GM21381 (cell line): ENCODE data around the gene TENT5A.

Experiments
- ATAC-seq: cut with Tn5 transposase; IDR thresholded peaks from one replicate; pipeline ENCODE4 v1.9.1; 2021; ENCODE audit warnings: mild to moderate bottlenecking, moderate library complexity; ENCODE audit not compliant: unreplicated experiment

Gene TENT5A

DNA sequence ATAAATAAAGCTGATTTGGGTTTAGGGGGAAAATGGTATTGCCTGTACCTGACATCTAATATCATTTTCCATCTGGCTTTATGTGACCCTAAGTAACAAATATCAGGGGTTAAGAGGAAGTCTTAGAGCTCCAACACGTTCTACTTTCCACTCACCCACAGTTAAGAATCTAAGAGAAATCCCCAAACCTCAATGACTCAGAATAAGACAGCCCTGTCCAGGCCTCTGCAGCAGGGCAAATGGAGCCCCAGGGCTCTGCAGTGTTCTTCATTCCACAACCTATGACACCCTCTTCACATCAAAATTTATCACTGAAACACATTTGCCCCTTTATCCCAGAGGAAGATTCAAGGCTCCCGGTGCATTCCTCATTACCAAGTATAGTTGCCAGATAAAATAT, 20.3 kb upstream of the TENT5A start:
- peak; percentile 100 for ATAC-seq

DNA sequence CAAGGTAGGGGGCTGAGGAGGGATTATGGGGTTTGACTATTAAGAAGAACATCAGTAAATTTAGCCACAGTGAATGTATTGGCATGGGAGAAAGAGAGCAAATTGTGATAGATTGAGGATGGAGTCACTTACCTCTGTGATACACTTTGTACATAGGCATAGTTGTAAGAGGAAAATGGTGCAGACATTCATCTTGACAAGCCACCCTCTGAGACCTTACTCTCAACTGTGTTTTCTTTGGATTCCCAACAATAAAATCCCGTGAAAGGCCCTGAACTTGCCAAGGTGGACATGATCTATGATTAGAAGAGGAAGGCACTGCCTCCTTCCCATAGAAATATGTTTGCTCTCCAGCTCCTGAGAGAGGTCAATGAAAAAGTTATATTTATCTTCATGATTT, 18.6 kb upstream of the TENT5A start:
- ATAC-seq: no peak

DNA sequence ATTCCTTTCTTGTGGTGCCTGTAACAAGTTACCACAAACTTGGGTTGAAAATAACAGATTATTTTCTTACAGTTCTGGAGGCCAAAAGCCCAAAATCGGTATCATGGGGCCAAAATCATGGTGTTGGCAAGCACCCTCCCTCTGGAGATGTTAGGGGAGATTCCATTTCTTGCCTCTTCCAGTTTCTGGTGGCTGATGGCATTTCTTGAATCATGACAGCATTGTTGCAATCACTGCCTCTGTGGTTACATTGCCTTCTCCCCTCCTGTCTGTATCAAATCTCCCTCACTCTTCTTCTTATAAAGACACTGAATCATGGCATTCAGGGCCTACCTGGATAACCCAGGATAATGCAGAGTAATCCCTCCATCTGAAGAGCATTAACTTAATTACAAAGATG, 17.9 kb upstream of the TENT5A start:
- no peak for ATAC-seq

DNA sequence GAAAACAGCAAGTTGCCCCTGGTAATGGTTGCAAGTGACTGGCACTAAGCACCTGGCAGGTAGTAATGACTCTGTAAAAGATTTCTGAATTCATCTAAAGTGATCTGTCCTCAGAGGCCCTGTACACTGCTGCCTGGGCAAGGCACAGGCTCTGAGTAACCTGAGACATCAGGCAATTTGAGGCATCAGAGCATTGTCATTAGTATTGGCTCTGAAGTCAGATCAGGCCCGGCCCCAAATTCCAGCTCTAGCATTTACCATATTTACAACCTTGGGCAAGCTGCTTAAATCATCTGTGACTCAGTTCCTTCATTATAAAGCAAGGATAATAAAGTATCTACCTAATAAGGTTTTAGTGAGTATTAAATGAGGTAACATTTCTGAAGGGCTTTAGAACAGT, 17.3 kb upstream of the TENT5A start:
- ATAC-seq: no peak

DNA sequence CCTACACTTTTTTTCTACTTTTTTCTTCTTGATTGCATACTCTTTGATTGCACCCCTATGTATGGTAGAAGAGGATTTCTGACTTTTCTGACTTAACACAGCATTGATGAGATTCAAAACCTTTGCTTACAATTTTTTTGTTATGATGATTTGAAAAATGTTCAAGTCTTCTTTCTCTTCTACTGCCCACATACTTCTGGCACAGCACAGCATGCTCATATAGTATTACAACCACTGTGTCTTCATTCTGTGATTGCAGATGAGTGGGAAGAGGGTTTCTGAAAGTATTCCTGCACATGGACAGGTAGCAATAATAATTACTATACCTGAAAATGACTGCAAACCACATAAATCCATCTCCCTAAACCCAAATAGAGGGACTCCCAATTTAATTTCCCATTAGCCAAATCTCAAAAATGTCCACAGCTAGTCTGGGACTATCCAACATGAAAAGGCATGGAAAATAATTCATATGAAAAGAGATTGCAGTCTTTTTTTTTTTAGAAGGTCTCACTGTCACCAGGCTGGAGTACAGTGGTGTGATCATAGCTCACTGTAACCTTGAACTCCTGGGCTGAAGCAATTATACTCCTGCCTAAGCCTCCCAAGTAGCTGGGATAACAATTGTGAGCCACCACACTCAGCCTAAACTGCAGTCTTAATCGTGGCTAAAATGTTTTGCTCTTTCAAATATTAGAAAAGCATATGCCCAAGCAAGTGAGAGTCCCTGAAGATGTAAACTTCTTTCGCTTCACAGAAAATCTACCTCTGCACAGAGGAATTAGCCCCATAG, 15.9 kb upstream of the TENT5A start:
- ATAC-seq: no peak

DNA sequence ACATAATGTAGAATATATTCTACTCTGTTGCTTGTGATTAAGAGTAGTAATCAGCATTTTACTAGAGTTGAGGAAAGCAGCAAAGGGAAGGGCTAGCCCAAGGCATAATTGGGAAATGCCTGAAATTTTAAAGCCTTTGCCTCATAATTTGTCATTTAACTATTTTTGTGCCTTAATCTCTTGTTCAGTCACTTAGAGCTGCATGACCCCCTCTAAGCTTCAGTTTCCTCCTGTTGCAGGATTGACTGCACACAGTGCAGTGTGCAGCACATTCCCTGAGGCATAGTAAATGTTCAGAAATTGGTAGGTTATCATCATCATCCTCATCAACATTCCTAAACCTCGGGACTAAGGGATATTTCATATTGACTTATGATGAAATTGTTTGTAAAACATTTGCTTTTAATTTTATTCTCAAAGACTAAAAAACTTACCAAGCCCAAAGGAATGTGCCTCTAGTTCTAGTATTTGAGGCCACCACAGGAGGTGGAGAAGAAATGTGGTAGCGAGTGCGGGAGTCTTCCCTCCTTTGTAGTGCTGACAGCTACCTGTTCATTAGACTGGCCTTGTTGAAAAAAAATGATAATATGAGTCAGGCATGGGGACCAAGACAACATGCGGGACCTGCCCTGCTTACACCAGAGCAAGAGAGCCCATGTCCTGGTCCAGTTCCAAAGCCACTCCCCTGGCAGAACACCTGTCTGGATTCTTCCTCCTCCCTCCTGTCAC, 14.8 kb upstream of the TENT5A start:
- ATAC-seq: no peak

DNA sequence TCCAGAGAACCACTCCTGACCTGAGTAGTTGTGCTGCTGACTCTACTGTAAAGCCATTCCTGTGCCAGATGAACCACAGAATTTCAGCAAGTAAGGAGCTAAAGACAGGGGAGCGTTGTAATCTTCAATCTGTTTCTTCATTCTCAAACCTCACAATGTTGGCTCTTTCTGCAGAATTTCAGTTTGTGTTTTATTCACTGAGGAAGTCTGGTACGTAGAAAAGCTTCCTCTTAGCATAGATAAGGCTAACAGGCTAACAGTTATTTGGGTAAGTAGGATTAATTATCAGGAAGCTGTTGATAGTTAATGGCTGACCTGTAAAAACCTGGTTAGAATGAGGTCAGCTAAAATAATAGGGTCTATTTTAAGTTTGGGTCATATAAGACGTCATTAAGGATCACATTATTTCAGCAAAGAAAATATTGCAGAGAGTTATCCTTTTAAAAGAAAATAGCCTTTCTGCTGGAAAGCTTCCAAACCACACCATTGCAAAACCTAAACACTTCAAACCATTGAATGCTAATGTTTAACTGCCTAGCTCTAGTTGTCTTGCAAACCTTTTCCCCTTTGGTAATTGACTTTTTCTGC, 14.1 kb upstream of the TENT5A start:
- ATAC-seq: peak; percentile 72

DNA sequence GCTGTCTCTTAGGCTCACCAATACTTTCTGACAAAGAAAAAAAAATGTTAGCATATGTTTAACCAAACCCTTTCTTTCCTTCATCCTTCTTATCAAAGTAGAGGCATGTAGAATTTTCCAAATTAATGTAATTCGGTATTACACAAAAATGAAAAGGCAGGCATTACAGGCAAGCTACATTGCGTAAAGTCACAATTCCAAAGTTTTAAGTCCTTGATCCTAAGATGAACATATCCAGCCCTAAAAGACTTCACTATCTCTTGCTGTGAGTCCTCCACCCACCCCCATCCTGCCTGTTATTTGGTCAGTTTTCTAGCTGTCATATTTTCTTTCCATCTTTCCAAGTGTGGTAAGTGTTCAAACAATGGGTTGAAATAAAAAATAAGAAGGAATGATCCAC, 12.1 kb upstream of the TENT5A start:
- no peak for ATAC-seq

DNA sequence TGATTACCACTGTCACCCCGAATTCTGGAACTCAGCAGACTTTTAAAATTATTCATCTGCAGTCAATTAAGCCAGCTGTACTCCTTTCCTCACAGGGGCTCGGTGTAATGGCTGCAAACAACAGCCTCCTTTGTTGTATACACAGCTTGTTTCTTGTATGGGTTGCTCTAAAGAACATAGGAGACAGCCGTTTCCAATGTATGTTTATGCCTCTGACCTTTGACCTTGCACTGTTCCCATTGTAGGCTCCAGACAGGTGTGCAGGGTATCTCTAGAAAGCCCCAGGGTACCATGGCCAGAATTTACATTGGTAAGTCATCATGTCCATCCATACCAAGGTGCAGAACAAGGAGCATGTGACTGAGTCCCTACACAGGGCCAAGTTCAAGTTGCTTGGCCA, 11.5 kb upstream of the TENT5A start:
- ATAC-seq: no peak

DNA sequence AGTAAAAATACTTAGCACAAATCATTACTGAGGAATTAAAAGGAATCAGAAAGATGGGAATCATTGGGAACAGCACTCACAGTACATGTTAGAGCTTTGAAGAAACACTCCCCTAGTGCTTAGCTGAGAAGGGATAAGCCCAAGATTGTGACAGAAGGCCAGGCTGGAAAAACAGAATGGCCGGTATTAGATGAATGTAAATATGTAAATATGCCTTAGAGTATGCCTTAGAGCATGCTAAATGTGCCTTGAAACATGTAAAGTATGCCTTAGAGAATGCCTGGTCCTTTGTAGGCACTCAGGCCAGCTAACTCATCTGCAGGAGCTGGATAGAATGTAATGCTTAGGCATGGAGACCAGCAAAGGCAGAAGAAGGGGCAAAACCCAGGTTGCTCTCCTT, 10.6 kb upstream of the TENT5A start:
- ATAC-seq: no peak

DNA sequence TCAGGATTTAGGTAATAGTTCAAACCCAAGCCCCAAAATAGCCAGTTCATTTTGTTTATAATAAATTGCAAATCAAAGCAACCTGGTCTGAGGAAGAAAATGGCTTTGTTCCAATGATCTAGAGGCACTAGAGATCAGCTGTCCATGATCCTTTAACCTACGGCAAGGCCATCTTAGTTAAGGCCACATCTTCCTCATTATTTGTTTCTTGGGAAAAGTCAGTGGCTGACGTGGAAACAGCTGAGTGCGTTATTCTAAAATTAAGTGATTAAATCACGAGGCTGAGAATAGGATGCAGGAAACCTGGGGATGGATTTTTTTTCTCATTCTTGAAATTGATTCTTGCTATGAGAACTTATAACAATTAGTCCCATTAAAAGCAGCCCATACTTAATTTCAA, 10.1 kb upstream of the TENT5A start:
- ATAC-seq: no peak

DNA sequence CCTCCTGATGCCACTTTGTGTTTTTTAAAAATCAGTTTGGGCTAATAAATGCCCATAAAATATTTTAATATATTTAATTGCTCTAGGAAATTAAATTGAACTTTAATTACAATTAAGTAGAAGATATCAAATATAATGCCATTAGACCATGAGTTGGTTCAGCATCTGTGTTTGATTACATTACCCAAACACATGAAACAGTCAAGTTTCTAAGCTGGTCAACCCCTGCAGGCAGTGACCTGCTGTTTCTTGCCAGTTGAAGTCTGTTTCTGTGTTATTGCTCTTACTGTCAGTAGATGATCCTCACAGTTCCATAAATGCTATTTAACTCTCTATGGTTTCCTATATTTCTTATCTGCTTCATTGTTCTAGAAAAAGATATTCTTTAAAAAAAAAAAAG, 9.7 kb upstream of the TENT5A start:
- no peak for ATAC-seq

DNA sequence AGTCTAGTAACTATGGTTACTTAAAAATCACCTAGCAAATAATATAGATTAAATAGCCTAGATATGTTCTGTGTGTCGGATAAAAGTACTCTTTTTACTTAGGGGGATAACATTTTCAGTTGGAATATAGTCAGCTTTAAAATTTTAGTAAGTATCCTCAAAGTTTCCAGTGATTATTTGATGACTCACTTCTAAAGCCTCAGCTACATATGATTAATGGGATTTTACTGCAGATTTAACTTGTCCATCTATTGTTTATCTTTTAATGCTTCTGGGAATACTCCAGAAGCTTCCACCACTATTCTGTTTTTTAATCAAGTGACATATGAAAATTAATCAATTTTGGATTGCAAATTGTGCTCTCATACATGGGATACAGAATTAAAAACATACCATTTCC, 8.7 kb upstream of the TENT5A start:
- no peak for ATAC-seq

DNA sequence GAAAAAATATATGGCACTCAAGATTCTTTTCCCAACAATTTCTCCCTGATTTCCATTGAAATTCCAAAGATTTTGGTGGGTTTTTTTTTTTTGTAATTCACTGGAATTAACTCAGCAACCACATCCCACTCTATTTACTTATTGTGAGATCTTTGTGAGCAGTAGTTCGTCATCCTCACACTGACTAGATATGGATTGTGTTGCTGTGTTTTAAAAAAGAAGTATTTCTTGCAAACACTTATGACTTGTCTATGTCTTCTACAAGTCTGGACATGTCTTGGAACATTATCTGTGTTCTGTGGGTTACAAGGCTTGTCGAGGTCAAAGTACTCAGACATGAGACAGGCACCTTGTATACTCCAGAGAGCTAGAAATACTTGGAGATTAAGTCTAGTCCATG, 7.3 kb upstream of the TENT5A start:
- no peak for ATAC-seq

DNA sequence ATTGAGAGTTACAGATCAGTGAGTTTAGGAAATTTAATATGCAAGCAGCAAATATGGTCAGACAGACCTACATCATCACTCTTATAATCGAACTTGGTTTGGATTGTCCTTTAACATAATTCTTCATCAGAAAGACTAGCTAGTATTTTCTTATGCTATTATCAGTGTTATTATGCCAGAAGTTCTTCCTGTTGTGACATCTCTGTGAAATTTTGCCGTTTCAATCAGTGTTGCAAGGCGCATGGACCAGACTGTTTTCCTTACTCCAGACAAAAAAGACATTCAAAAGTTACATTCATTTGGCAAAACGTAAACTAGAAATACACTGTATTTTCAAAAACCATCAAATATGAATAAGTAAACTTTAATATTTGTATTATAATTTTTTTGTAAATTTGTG, 5.7 kb upstream of the TENT5A start:
- ATAC-seq: no peak

DNA sequence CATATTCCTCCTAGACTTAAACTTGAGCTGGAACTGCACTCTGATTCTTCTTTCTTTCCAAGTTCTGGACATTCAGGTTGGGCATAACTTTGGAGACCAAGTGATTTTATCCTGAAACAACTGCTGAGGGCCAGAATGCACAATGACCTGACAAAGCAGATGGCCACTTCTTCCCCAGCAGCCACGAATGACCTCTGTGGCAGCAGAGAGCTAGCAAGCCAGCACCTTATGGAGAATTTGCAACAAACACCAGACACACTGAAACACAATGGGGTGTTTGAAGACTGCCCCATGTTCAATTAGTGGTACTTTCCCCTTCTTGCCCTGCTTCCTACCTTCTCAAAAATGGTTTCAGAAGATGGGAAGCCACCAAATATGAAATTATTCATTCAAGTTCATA, 4.2 kb upstream of the TENT5A start:
- no peak for ATAC-seq

DNA sequence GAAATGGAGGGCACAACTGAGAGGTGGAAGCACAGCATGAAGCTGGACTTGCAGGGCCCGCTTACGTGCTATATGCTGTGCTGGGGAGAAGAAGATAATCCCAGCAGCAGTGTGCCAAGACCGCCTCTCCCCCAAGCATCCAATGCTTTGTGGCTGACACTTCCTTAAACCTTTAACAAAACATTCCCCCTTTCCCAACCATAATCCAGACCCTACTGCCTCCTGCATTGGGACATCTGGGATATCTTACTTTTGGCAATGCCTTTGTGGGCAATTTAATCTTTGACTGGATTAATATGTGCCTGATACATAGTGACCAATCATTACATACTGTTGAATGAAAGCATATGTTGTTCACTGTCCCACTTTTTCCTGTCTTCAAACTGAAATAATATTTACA, 3.1 kb upstream of the TENT5A start:
- no peak for ATAC-seq

DNA sequence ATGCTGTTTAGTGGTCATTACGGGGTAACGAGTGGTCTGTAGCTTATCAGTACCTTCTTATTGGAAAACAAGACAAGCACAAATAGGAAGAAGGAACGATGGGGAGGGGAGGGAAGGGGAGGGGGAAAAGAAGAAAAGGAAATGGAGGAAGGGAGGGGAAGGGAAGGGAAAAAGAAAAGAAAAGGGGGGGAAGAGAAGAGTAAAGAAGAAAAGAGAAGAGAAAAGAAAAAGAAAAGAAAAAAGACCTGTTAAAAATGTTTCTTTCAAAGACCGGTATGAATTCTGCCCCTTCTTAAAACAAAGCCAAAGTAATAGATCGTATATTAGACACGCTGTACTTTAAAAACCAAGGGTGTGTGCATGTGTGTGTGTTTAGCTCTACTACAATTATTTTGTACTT, 2.4 kb upstream of the TENT5A start:
- no peak for ATAC-seq

DNA sequence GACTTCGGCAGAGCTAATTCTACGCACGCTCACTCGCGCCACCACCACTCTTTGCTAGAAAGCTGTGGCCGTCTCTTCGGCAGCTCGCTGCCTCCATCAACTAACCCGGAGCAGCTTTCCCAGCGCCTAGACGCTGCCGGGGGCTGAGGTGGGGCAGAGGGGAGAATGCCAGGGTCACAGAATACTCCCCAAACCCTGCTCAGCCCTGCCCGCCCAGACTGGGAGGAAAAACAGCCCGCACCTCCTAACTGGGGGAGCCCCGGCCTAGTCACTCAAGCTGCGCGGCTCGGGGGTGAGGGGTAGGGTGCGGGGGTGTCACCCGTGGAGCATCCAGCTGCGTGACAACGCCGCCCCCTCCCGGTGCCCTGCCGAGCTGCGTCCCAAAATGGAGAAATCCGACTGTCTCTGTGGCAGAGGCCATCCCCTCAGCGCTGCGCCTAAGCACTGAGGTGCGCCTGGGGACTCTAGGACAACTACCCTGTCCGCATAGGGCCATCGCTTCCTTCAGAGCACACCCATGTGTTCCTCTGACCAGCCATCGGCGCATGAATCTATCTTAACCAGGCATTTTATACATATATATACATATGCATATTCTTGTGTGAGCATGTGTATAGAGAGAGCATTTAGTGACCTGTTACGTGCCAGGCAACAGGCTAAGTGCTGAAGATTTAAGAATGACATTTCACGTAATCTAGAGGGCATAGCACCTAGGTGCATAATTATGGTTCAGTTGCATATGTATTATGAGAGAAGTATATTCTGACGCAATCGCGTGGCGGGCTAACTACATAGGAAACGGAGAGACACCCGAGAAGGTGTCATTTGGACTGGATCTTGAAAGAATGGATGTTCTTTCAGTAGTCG, 1.5 kb upstream of the TENT5A start:
- peak; percentile 37 for ATAC-seq

DNA sequence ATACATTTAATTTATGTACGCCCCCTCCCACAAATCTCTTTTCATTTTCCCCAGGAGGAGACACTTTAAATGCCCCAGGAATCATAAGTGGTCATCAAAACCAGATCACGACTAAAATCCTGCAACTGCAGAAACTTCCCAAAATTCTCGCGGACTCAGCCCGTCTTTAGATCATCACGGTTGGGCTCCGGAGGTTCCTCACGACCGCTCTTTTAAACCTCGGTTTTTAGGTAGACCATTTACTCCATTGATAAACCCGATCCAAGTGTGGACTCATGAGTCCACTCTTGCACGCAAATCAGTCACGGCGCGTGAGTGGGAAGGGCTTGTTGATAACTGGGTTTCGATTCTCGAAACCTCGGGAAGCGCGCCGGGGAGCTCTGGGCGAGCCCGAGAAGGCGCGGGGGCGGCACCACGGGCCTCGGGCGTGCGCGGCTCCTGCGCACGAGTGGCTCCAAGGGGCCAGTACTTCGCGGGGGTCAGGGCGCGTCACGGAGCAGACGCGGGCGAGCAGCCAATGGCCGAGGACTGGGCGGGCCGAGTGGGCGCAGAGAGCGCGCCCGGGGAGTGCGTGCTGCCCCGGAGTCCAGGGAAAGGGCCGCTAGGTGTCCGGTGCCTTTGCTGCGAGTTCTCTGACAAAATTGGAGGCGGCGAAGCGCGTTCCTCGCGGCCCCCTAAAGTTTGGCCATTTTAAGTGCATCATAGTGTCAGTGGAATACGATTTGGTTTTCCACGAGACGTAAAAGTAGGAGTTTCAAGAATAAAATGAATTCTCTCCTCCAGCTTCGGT, 635 bp upstream of the TENT5A start:
- ATAC-seq: peak; percentile 55
